ENCODE data around the gene UVRAG. TPM values are rescaled to one million over a fixed set of nuclear protein-coding genes. Genes with fewer than 3 reads are reported as not detected.
"Not testable (repeated sequence)": the region's sequence is repeated elsewhere in the genome, so short reads cannot be mapped to it uniquely, and the experiment has no call there.

The UVRAG gene
- total RNA-seq, 1 donor from 2014 or later, result 8.8 TPM

GRCh38 chr11:75873417-75874221 is 58.6 kb downstream of the UVRAG start:
- DNase-seq (ENCODE audit: low spot score) (no peak), ATAC-seq (no peak)

- ATAC-seq, result no peak
- DNase-seq (ENCODE audit: low spot score), result no peak
These were observed 59.8 kb downstream of the UVRAG start for GRCh38 chr11:75874684-75875341.

- DNase-seq (ENCODE audit: low spot score); ATAC-seq: not testable (repeated sequence)
These were observed 62.3 kb downstream of the UVRAG start for GRCh38 chr11:75877327-75877726.

- not testable (repeated sequence) for ATAC-seq; DNase-seq (ENCODE audit: low spot score)
These were observed 62.9 kb downstream of the UVRAG start for GRCh38 chr11:75877931-75878330.

- ATAC-seq (no peak), DNase-seq (ENCODE audit: low spot score) (no peak)
These were observed 63.9 kb downstream of the UVRAG start for GRCh38 chr11:75878933-75879332.

- ATAC-seq (no peak), DNase-seq (ENCODE audit: low spot score) (no peak)
These were observed 64.7 kb downstream of the UVRAG start for GRCh38 chr11:75879737-75880136.

- not testable (repeated sequence) for DNase-seq (ENCODE audit: low spot score); ATAC-seq
These were observed 65.3 kb downstream of the UVRAG start for GRCh38 chr11:75880343-75880742.

- ATAC-seq (no peak), DNase-seq (ENCODE audit: low spot score) (no peak)
These were observed 69.3 kb downstream of the UVRAG start for GRCh38 chr11:75884321-75884720.

GRCh38 chr11:75888416-75888815 is 73.4 kb downstream of the UVRAG start:
- ATAC-seq, result no peak

GRCh38 chr11:75891947-75892739 is 77.1 kb downstream of the UVRAG start:
- ATAC-seq, result no peak
- no peak for DNase-seq (ENCODE audit: low spot score)

More at GRCh38 chr11:75888416-75888815, 73.4 kb downstream of the UVRAG start:
- no peak for DNase-seq (ENCODE audit: low spot score)

GRCh38 chr11:75893251-75893650 is 78.2 kb downstream of the UVRAG start:
- no peak for DNase-seq (ENCODE audit: low spot score)
- ATAC-seq, result no peak

GRCh38 chr11:75894036-75894585 is 79.1 kb downstream of the UVRAG start:
- no peak for DNase-seq (ENCODE audit: low spot score)
- ATAC-seq, result no peak

- ATAC-seq (peak; percentile 80), DNase-seq (ENCODE audit: low spot score) (no peak)
These were observed 81.9 kb downstream of the UVRAG start for GRCh38 chr11:75896843-75897419.

GRCh38 chr11:75898871-75899270 is 83.9 kb downstream of the UVRAG start:
- no peak for DNase-seq (ENCODE audit: low spot score)
- no peak for ATAC-seq

GRCh38 chr11:75899806-75900205 is 84.8 kb downstream of the UVRAG start:
- DNase-seq (ENCODE audit: low spot score), result no peak
- no peak for ATAC-seq

- no peak for ATAC-seq
- DNase-seq (ENCODE audit: low spot score), result no peak
These were observed 85.8 kb downstream of the UVRAG start for GRCh38 chr11:75900848-75901247.

- DNase-seq (ENCODE audit: low spot score), result no peak
- no peak for ATAC-seq
These were observed 87.6 kb downstream of the UVRAG start for GRCh38 chr11:75902631-75903030.

- no peak for ATAC-seq
- no peak for DNase-seq (ENCODE audit: low spot score)
These were observed 88.3 kb downstream of the UVRAG start for GRCh38 chr11:75903276-75903675.

GRCh38 chr11:75905434-75905833 is 90.4 kb downstream of the UVRAG start:
- ATAC-seq, result no peak
- no peak for DNase-seq (ENCODE audit: low spot score)

- DNase-seq (ENCODE audit: low spot score) (no peak), ATAC-seq (no peak)
These were observed 93.0 kb downstream of the UVRAG start for GRCh38 chr11:75907906-75908527.

Data from left lobe of liver (tissue), 2 donors.